ENCODE results near the gene SYNE4. TPM values are rescaled to one million over a fixed set of nuclear protein-coding genes. Genes with fewer than 3 reads are reported as not detected.
"Not testable (repeated sequence)": the region's sequence is repeated elsewhere in the genome, so short reads cannot be mapped to it uniquely, and the experiment has no call there.

The SYNE4 gene
- total and polyA plus RNA-seq, 2 experiments from 2014 or later = 6.3 to 8.7 TPM

GRCh38 chr19:36041831-36042230, 33.2 kb upstream of the SYNE4 start:
- Histone ChIP-seq H3K27ac (peak overlapping the region; percentile 5), H3K36me3 (no peaks in the 10 kb centered on the region), H3K9me3 (ENCODE audit: low read depth) (no peaks in the 10 kb centered on the region), H3K27me3 (no peaks in the 10 kb centered on the region), H3K4me1 (ENCODE audit: low read depth) (no peaks in the 10 kb centered on the region), H3K4me3 (no peak overlapping the region)
- DNase-seq (ENCODE audit: low read depth in 1 of 2, low spot score in 1 of 2) = peak; percentile 8 to 97
- no peak for TF ChIP-seq CTCF (IDR thresholded peaks at IDR 0.05; ENCODE audit: low read depth, low read length)

GRCh38 chr19:36041092-36041491, 32.5 kb upstream of the SYNE4 start:
- not testable (repeated sequence) for H3K36me3 ChIP-seq; DNase-seq (ENCODE audit: low read depth in 1 of 2, low spot score in 1 of 2); H3K27me3 ChIP-seq; H3K27ac ChIP-seq; H3K4me3 ChIP-seq; H3K4me1 ChIP-seq (ENCODE audit: low read depth); H3K9me3 ChIP-seq (ENCODE audit: low read depth)

- DNase-seq (ENCODE audit: low read depth in 1 of 2, low spot score in 1 of 2) = no peak
Observed at GRCh38 chr19:36040495-36040894, 31.9 kb upstream of the SYNE4 start.

GRCh38 chr19:36032251-36033104, 23.9 kb upstream of the SYNE4 start, which contains the start of gene CLIP3:
Gene CLIP3, minus strand, starts transcription at chr19:36032873. Its CDS starts 516 bp downstream, at chr19:36032357.
- Histone ChIP-seq H3K4me1 (ENCODE audit: low read depth) (no peaks in the 10 kb centered on the region), H3K27me3 (no peaks in the 10 kb centered on the region), H3K36me3 (no peaks in the 10 kb centered on the region), H3K27ac (no peak within 1 kb of the TSS), H3K4me3 (peak within 1 kb of the TSS; percentile 63), H3K9me3 (ENCODE audit: low read depth) (no peaks in the 10 kb centered on the region)
- DNase-seq (ENCODE audit: low read depth in 1 of 2, low spot score in 1 of 2) = peak; percentile 78 to 84
- peak; percentile 2 for TF ChIP-seq CTCF (IDR thresholded peaks at IDR 0.05; ENCODE audit: low read depth, low read length)

More at GRCh38 chr19:36040495-36040894, 31.9 kb upstream of the SYNE4 start:
- Histone ChIP-seq H3K9me3 (ENCODE audit: low read depth) (no peaks in the 10 kb centered on the region), H3K27ac (no peak overlapping the region), H3K27me3 (no peaks in the 10 kb centered on the region), H3K4me1 (ENCODE audit: low read depth) (no peaks in the 10 kb centered on the region), H3K36me3 (no peaks in the 10 kb centered on the region), H3K4me3 (no peak overlapping the region)
- no peak for TF ChIP-seq CTCF (IDR thresholded peaks at IDR 0.05; ENCODE audit: low read depth, low read length)

- DNase-seq (ENCODE audit: low read depth in 1 of 2, low spot score in 1 of 2) = no peak
- H3K4me3 ChIP-seq = no peak overlapping the region
- H3K9me3 ChIP-seq (ENCODE audit: low read depth) = no peaks in the 10 kb centered on the region
- H3K36me3 ChIP-seq = no peaks in the 10 kb centered on the region
- H3K27ac ChIP-seq = no peak overlapping the region
- H3K4me1 ChIP-seq (ENCODE audit: low read depth) = no peaks in the 10 kb centered on the region
- H3K27me3 ChIP-seq = no peaks in the 10 kb centered on the region
- no peak for TF ChIP-seq CTCF (IDR thresholded peaks at IDR 0.05; ENCODE audit: low read depth, low read length)
Observed at GRCh38 chr19:36031308-36031707, 22.7 kb upstream of the SYNE4 start.

Data from cardiac muscle cell (in vitro differentiated cells and primary cell).